ENCODE measurements around the gene CENPM.

GRCh38 chr22:41968601-41969000, 21.6 kb upstream of the CENPM start:
- TF ChIP-seq CTCF (IDR thresholded peaks at IDR 0.05): no peak
- no peak for TF ChIP-seq POLR2AphosphoS5 (IDR thresholded peaks at IDR 0.05)
- no peak for TF ChIP-seq POLR2A (IDR thresholded peaks at IDR 0.05)

Measured in prostate gland (tissue), 2 donors.